Immature natural killer cell (primary cell): Measurements from ENCODE around the gene OSBPL6. TPM values are rescaled to one million over a fixed set of nuclear protein-coding genes. Genes with fewer than 3 reads are reported as not detected.

Experiments
- DNase-seq, 3 donors: peaks; one replicate each; pipeline ENCODE4 v3.0.0; 2022; ENCODE audit warnings: mixed read lengths in 1 of 3
- H3K27ac Mint-ChIP-seq, 6 donors: one replicate each; pipeline ENCODE4 v1.8.0; 2020; ENCODE audit warnings: mixed read lengths in 6 of 6, mild to moderate bottlenecking in 5 of 6, inconsistent platforms in 4 of 6, moderate library complexity in 3 of 6
- H3K27me3 Mint-ChIP-seq, 3 donors: one replicate each; pipeline ENCODE4 v1.8.0; 2020 to 2021; ENCODE audit warnings: low read depth in 3 of 3, mild to moderate bottlenecking in 3 of 3, mixed read lengths in 3 of 3, moderate library complexity in 3 of 3, inconsistent platforms in 1 of 3
- H3K36me3 Mint-ChIP-seq, 3 donors: one replicate each; pipeline ENCODE4 v1.8.0; 2020; ENCODE audit warnings: mixed read lengths in 3 of 3, inconsistent platforms in 2 of 3, mild to moderate bottlenecking in 2 of 3
- H3K4me1 Mint-ChIP-seq, 2 donors: one replicate each; pipeline ENCODE4 v1.8.0; 2020; ENCODE audit warnings: inconsistent platforms in 2 of 2, mild to moderate bottlenecking in 2 of 2, mixed read lengths in 2 of 2, moderate library complexity in 1 of 2
- H3K4me3 Mint-ChIP-seq, 5 donors: one replicate each; pipeline ENCODE4 v1.8.0; 2020; ENCODE audit warnings: mild to moderate bottlenecking in 5 of 5, mixed read lengths in 5 of 5, inconsistent platforms in 3 of 5, moderate library complexity in 3 of 5
- H3K9me3 Mint-ChIP-seq, 6 donors: one replicate each; pipeline ENCODE4 v1.8.0; 2020; ENCODE audit warnings: mild to moderate bottlenecking in 6 of 6, mixed read lengths in 6 of 6, inconsistent platforms in 4 of 6, moderate library complexity in 3 of 6
- polyA plus RNA-seq, 3 donors: library from polyadenylated mRNA; unstranded; fragments of 300-500 nt; fragmentation: Illumina TruSeq; gene quantifications; one replicate each; pipeline ENCODE4 v1.2.3, GENCODE V29; 2021

OSBPL6 gene
- polyA plus RNA-seq, 3 donors from 2014 or later: not detected

DNA sequence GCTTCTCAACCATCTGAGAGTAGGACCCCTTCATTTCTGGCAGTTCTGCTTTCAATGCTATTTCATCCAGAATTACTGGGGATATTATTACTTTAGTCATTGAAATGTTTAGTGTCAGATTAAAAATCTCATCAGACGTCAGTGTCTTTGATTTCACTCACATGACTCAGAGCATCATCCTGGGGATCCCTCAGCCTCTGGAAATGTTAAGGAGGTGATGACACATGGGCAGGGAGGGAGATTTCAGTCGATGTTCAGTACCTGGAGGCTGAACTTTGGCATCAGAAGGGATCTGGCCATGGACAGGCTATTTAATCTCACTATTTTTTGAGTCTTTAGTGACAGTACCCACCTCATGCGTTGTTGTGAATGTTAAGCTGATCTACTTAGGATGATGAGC is 39.1 kb downstream of the OSBPL6 start:
- Mint-ChIP-seq H3K36me3 (no peaks in the 10 kb centered on the region), H3K27me3 (peaks cover 2 to 7% (median 2%) of the 10 kb centered on the region in 3 donors), H3K4me1 (no peaks in the 10 kb centered on the region), H3K9me3 (no peaks in the 10 kb centered on the region), H3K4me3 (no peak overlapping the region), H3K27ac (no peak overlapping the region)
- DNase-seq: no peak

DNA sequence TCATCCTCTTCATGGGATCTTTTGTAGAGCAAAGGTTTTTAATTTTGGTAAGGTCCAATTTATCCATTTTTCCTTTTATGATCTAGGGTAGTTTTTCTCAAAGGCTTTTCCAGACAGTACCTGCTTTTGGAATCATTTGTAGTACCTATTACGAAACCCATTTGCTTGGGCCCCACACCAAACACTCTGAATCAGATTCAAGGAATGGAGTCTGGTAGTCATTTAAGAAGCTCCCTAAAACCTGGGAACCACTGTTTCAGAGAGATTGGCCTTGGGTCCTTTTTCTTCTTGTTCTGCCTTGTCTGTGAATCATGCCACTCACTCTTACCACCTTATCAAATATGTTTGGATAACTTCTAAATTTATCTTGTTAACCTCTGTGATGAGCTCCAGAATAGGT is 40.3 kb downstream of the OSBPL6 start:
- DNase-seq: no peak
- H3K9me3 Mint-ChIP-seq: no peaks in the 10 kb centered on the region
- no peak overlapping the region for H3K27ac Mint-ChIP-seq
- no peaks in the 10 kb centered on the region for H3K4me1 Mint-ChIP-seq
- no peaks in the 10 kb centered on the region for H3K36me3 Mint-ChIP-seq
- no peak overlapping the region for H3K4me3 Mint-ChIP-seq
- peaks cover 2 to 7% (median 2%) of the 10 kb centered on the region in 3 donors for H3K27me3 Mint-ChIP-seq

DNA sequence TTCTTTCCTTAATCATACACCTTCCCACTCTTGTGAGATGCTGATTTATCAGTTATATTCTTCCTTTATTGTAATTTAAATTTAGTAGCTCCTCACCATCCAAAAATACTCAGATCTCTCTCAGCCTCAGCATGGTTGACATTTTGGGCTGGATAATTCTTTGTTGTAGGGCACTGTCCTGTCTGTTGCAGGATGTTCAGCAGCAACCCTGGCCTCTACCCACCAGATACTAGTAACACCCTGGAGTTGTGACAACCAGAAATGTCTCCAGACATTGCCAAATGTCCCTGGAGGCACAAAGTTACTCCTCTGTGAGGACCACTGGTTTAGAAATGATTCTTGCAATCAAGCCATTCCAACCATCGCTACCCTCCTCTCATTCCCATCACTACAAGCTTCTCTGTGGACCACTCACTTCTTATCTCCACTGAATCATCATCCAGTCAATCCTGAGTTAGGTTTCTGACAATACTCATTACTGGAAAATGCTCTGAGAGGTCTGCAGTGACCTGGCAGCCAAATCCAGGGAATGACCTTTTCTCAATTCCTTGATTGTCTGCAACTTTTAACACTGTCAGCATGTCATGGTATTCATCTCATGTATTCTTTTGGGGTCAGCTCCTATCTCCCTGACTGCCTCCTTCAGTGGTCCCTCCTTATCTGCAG is 43.3 kb downstream of the OSBPL6 start:
- DNase-seq: no peak
- peaks cover 2 to 3% (median 2%) of the 10 kb centered on the region in 3 donors for H3K27me3 Mint-ChIP-seq
- H3K27ac Mint-ChIP-seq: no peak overlapping the region
- no peaks in the 10 kb centered on the region for H3K4me1 Mint-ChIP-seq
- H3K36me3 Mint-ChIP-seq: no peaks in the 10 kb centered on the region
- no peaks in the 10 kb centered on the region for H3K9me3 Mint-ChIP-seq
- no peak overlapping the region for H3K4me3 Mint-ChIP-seq

DNA sequence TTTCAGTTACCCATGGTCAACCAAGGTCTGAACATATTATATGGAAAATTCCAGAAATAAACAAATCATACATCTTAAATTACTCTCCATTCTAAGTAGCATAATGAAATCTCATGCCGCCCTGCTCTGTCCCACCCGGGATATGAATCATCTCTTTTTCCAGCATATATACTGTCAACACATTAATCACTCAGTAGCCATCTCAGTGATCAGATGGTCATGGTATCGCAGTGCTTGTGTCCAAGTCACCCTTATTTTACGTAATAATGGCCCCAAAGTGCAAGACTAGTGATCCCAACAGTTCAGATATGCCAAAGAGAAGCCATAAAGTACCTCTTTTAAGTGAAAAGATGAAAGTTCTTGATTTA is 43.8 kb downstream of the OSBPL6 start:
- no peaks in the 10 kb centered on the region for H3K4me1 Mint-ChIP-seq

DNA sequence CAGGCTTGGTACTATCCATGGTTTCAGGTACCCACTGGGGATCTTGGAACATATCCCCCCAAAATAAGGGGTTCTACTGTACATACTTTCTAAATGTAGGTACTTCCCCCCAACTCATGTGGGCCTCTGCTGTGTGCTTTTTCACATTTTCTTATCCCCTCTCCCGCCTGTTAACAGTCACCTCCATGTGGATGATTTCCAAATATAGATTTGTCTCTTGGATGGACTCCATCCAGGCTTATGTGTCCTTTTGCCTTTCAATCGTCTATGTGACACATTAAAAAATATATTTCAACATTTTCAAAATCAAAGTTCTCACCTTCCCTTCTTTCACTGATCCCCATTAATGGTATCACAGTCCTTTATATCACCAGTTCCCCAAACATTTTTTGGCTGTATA is 44.4 kb downstream of the OSBPL6 start:
- H3K27ac Mint-ChIP-seq: no peak overlapping the region
- H3K36me3 Mint-ChIP-seq: no peaks in the 10 kb centered on the region
- DNase-seq: no peak
- H3K27me3 Mint-ChIP-seq: peaks cover 2 to 6% (median 3%) of the 10 kb centered on the region in 3 donors
- H3K4me1 Mint-ChIP-seq: no peaks in the 10 kb centered on the region
- H3K4me3 Mint-ChIP-seq: no peak overlapping the region
- no peaks in the 10 kb centered on the region for H3K9me3 Mint-ChIP-seq

More for the DNA sequence above, 43.8 kb downstream of the OSBPL6 start:
- no peak overlapping the region for H3K4me3 Mint-ChIP-seq
- H3K9me3 Mint-ChIP-seq: no peaks in the 10 kb centered on the region
- no peaks in the 10 kb centered on the region for H3K36me3 Mint-ChIP-seq
- H3K27me3 Mint-ChIP-seq: peaks cover 2 to 3% (median 2%) of the 10 kb centered on the region in 3 donors
- no peak for DNase-seq
- no peak overlapping the region for H3K27ac Mint-ChIP-seq

DNA sequence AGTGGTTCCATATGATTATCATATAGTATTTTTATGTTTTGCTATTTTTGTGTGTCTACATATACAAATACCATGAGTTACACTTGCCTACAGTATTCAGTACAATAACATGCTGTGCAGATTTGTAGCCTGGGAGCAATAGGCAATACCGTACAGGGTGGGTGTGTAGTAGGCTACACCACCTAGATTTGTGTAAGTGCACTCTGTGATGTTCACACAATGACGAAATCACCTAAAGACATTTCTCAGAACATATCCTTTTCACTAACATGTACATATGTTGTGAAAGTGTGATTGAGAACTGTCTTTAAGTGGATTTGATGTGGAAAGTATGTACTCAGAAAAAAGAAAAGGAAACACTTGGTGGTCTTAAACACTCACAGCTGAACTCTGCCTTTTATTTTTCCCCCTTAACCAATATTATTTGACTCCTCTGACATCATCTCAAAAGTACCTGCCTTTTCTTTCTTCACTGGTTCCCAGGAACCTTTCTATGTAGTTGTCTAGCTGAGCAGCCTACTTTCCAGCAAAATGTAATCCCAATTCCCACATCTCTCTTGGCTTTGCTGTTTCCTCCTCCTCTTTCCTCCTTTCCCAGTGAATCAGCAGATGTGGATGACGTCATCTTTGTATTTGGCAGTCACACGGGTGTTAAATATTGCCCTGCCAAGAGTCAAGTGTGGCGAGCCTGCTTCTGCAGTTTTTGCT is 47.7 kb downstream of the OSBPL6 start:
- no peaks in the 10 kb centered on the region for H3K4me1 Mint-ChIP-seq
- peaks cover 3 to 13% (median 3%) of the 10 kb centered on the region in 3 donors for H3K27me3 Mint-ChIP-seq
- H3K36me3 Mint-ChIP-seq: no peaks in the 10 kb centered on the region
- H3K27ac Mint-ChIP-seq: no peak overlapping the region
- H3K4me3 Mint-ChIP-seq: no peak overlapping the region
- no peak for DNase-seq
- no peaks in the 10 kb centered on the region for H3K9me3 Mint-ChIP-seq

DNA sequence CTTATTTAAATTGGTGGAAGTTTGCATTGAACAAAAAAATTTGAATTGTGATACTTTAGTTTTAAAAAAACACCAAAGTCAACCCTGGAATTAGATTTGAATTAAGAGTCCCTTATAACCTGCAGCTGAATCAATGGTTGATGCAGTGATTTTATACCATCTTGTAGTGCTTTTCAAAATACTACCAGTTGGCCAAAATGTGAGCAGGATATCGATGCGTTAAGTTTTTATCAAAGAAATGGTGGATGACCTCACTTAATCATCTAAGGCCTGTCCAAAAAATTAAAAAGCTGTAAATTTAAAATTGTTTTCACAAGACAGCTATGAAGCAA is 48.2 kb downstream of the OSBPL6 start:
- no peaks in the 10 kb centered on the region for H3K9me3 Mint-ChIP-seq
- H3K27me3 Mint-ChIP-seq: peaks cover 3 to 15% (median 3%) of the 10 kb centered on the region in 3 donors
- no peaks in the 10 kb centered on the region for H3K4me1 Mint-ChIP-seq
- no peak overlapping the region for H3K27ac Mint-ChIP-seq
- H3K36me3 Mint-ChIP-seq: no peaks in the 10 kb centered on the region
- no peak overlapping the region for H3K4me3 Mint-ChIP-seq
- DNase-seq: no peak

DNA sequence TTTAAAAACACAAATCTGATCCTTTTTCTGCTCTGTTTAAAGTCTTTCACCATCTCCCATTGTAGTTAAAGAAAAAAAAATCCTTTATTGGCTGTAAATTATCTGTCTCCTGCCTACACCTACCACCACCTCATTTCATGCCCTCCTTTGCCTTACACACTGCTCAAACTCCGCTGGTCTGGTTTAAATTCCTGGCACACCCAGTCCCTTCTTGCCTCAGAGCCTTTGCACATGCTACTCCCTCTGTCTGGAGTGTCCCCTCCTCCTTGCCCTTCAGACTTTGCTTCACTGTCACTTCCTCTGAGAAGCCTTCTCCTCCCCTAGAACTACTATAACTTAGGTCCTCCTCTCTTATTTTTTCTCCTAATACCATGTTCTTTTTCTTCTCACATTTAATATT is 49.6 kb downstream of the OSBPL6 start:
- no peak overlapping the region for H3K27ac Mint-ChIP-seq
- peaks cover 1 to 13% (median 4%) of the 10 kb centered on the region in 3 donors for H3K27me3 Mint-ChIP-seq
- H3K36me3 Mint-ChIP-seq: no peaks in the 10 kb centered on the region
- no peaks in the 10 kb centered on the region for H3K9me3 Mint-ChIP-seq
- H3K4me1 Mint-ChIP-seq: no peaks in the 10 kb centered on the region
- no peak overlapping the region for H3K4me3 Mint-ChIP-seq
- DNase-seq: no peak

DNA sequence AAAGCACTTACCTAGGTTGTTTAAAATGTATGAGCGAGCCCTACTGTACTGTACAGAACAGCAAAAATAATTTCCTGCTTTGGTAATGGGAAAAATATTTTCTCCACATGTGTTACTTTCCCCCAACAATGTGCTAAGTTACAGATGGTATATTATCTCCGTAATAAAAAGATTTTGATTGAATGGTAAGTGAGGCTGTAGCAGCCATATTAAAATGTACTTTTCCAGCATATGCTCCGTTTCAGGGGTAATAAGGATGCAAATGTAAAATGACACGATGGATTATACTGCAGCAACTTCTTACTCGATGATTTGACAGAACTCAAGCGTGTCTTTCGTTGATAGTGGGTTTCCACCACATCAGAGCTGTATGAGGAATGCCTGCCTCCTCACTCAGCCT is 50.5 kb downstream of the OSBPL6 start:
- Mint-ChIP-seq H3K27me3 (peaks cover 1 to 13% (median 5%) of the 10 kb centered on the region in 3 donors), H3K27ac (no peak overlapping the region), H3K4me1 (no peaks in the 10 kb centered on the region), H3K9me3 (no peaks in the 10 kb centered on the region), H3K4me3 (no peak overlapping the region), H3K36me3 (no peaks in the 10 kb centered on the region)
- no peak for DNase-seq

DNA sequence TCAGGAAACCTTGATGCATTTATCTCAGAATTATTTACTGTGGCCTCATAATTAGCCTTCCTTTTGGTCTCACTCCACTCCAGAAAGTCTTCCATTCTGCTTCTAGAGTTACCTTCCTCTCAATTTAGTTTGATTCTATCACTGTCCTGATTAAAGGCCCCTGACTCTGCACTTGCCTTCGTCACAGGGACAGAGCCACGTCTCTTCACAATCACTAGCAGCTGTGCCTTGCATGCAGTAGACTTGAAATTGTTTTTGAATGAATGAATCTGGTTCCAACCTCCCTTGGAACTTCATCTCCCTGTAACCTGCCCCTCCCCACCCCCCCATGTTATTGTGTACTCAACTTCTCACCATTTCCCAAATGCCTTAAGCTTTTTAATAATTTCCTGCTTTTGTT is 52.4 kb downstream of the OSBPL6 start:
- Mint-ChIP-seq H3K27me3 (peaks cover 1 to 13% (median 5%) of the 10 kb centered on the region in 3 donors), H3K9me3 (no peaks in the 10 kb centered on the region), H3K4me1 (no peaks in the 10 kb centered on the region), H3K4me3 (no peak overlapping the region), H3K36me3 (no peaks in the 10 kb centered on the region), H3K27ac (no peak overlapping the region)
- no peak for DNase-seq

DNA sequence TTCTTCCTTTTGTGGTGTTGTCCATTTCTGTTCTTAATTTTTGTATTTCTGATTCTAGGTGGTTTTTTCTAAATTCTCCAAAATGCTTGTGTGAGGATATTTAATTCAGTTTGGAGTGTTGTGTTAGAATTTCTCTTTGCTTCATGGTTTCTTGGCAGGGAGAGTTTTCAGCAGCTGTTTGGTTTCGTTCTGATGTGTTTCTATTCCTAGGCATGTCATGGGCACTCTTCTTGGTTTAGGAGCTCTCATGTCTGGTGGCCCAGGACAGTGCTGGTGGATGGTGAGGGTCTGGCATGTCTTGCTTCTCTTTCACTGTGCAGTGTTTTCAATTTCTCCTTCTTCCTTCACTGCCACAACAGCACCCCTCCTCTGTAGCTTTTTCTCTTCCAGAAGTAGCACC is 52.9 kb downstream of the OSBPL6 start:
- H3K36me3 Mint-ChIP-seq: no peaks in the 10 kb centered on the region
- H3K4me1 Mint-ChIP-seq: no peaks in the 10 kb centered on the region
- H3K27ac Mint-ChIP-seq: no peak overlapping the region
- DNase-seq: no peak
- no peak overlapping the region for H3K4me3 Mint-ChIP-seq
- H3K27me3 Mint-ChIP-seq: peaks cover 1 to 13% (median 5%) of the 10 kb centered on the region in 3 donors
- H3K9me3 Mint-ChIP-seq: no peaks in the 10 kb centered on the region

DNA sequence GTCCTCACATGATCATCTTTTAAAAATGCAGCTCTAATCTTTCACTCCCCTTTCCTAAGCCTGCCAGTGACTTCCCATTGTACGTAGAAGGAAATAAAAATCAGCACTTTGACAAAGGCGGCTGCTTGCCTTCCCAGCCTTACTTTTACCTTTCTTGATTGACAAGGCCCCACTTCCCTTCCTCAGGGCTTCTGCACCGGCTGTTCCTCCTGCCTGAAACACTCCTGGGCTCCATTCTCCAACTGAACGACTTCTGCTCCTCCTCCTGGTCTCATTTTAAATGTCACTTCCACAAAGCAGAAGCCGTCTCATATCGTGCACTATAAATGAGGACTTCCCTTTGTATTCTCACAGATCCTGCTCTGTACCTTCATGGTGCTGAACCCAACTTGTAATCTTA is 56.1 kb downstream of the OSBPL6 start:
- Mint-ChIP-seq H3K9me3 (no peaks in the 10 kb centered on the region), H3K27me3 (peaks cover 1 to 7% (median 4%) of the 10 kb centered on the region in 3 donors), H3K36me3 (no peaks in the 10 kb centered on the region), H3K4me3 (no peak overlapping the region), H3K4me1 (no peaks in the 10 kb centered on the region), H3K27ac (no peak overlapping the region)
- DNase-seq: no peak

DNA sequence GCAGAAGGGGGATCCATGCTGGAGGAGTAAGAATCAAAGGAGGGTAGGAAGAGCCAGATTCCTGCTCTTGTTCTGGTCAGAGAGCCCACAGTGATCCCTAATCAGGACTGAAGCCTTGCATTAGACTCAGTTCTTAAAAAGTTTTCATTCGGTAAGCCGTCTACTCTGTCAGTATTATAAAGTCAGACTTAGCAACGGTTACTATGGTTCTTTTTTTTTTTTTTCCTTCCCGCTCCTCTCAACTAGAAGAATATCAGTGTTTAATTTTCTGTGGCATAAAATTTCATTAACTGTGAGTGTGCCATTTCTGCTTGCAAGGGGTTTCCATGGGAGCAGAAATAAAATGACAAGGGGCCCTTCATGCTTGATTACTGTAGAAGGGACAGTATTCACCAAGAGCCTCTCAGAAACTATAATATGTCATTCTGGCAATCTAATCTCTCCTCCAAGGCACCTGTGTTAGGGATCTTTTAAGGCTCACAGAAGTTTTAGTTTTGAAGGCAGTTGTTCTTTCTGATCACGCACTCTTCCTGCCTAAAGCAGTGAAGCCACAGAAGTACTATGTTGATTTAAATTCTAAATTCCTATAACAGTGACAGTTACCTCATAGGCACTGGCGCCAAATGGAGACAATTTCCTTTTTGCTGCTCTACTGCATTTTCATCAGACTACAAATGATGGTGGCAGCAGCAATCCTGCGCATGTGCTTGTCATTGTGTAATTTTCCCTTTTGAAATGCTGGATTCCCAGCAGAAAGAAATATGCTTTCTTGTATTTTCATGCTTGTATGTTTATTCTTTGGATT is 57.0 kb downstream of the OSBPL6 start:
- no peaks in the 10 kb centered on the region for H3K4me1 Mint-ChIP-seq
- H3K27me3 Mint-ChIP-seq: peaks cover 0 to 6% (median 4%) of the 10 kb centered on the region in 3 donors
- DNase-seq: no peak
- no peaks in the 10 kb centered on the region for H3K36me3 Mint-ChIP-seq
- no peak overlapping the region for H3K4me3 Mint-ChIP-seq
- no peaks in the 10 kb centered on the region for H3K9me3 Mint-ChIP-seq
- H3K27ac Mint-ChIP-seq: no peak overlapping the region

DNA sequence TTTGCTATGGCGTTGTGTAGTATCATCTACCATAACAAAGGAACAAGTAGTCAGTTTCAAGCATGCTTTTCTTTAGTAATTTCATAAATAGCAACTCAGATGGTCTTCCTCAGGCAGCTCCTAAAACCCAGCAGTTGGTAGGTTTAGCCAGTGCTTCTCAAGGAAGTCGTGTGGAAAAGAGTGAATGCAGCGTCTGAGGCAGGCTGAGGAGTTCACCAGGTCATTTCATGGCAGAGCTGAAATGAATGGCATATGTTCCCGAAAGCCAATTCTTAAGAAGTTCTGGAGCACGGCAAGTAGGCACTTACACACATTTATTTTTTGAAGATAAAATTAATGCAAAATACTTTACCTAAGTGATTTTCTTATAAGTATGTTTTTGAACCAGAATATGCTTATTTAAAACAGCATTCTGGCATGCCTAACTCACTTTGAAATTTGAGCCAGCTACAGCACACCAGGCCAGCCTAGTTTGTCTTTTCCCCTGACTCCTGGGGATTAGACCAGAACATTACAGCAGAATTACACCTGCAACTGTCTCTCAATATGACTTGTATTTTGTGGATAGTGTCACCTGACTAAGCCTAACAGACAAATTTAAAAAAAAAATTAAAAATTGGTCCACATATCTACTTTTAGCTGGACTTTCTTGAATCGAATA is 62.2 kb downstream of the OSBPL6 start:
- Mint-ChIP-seq H3K27me3 (peaks cover 1 to 3% (median 2%) of the 10 kb centered on the region in 3 donors), H3K27ac (no peak overlapping the region), H3K4me3 (no peak overlapping the region), H3K9me3 (no peaks in the 10 kb centered on the region), H3K36me3 (no peaks in the 10 kb centered on the region), H3K4me1 (no peaks in the 10 kb centered on the region)
- DNase-seq: no peak
